GM04504 (cell line): ENCODE data around the gene FER.
"Not testable (repeated sequence)": the region's sequence is repeated elsewhere in the genome, so short reads cannot be mapped to it uniquely, and the experiment has no call there.

ENCODE experiments used
- DNase-seq: peaks from one replicate; pipeline ENCODE4 v3.0.0-alpha.2; 2012; ENCODE audit warnings: low read depth

Gene FER

GRCh38 chr5:108798513-108799265 lies 51.0 kb downstream of the FER start:
- no peak for DNase-seq

- no peak for DNase-seq
Measured at GRCh38 chr5:108801301-108801700, 53.6 kb downstream of the FER start.

- peak; percentile 71 for DNase-seq
Measured at GRCh38 chr5:108801776-108802175, 54.1 kb downstream of the FER start.

DNA sequence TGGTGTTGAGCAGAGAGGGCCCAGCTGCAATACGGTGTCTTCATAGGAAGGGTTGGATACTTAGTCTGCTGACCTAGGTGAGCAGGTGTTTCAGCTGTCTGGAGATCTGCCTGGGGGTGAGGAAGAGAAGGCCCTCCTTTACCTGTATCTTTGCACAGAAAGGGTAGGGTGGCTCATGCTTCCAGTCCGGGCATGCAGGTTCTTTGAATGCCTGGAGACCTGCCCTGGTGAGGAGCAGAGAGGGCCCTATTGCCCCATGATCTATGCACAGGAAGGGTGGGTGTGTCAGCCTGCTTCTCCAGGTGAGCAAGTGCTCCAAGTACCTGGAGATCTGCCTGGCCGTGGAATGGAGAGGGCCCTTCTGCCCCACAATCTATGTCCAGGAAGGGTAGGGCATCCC lies 63.0 kb downstream of the FER start:
- no peak for DNase-seq

- no peak for DNase-seq
Measured at GRCh38 chr5:108813673-108814072, 66.0 kb downstream of the FER start.

- no peak for DNase-seq
Measured at GRCh38 chr5:108814551-108814950, 66.9 kb downstream of the FER start.

DNA sequence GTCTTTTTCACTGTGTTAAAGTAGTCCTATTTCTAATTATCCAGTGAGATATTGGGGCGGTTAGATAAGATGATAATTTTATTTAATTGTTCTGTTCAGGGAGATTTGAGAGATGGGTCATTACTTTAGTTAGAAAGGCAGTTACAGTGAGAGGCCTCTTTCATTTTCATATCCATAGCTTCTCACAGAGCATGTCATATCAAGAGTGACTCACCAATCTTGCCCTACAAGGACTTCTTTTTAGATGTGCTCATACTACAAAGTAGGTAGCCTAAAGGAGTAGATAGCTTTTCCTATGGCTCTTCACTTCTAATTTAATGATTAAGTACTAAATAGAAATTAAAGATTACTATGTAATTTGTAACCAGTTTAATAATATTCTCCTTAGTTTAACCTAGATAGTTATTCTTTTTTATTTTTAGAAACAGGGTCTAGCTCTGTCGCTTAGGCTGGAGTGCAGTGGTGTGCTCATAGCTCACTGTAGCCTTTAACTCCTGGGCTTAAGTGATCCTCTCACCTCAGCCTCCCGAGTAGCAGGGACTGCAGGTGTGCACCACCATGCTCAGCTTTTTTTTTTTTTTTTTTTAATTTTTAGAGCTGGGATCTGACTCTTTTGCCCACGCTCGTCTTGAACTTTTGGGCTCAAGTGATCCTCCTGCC lies 71.0 kb downstream of the FER start:
- peak; percentile 10 for DNase-seq

DNA sequence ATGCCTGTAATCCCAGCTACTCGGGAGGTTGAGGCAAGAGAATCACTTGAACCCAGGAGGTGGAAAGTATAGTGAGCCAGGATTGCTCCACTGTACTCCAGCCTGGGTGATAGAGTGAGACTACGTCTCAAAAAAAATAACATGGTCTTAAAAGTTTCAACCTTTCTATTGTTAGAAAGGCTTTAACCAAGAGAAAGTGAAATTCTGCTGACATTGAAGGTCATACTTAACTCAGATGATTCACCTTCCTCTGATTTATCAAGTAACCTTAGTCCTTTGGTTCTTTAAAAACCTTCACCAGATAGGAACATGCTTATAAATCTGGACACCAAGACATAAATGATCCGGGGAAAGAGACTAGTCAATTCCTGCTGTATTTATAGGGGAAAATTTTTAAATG lies 73.3 kb downstream of the FER start:
- no peak for DNase-seq

DNA sequence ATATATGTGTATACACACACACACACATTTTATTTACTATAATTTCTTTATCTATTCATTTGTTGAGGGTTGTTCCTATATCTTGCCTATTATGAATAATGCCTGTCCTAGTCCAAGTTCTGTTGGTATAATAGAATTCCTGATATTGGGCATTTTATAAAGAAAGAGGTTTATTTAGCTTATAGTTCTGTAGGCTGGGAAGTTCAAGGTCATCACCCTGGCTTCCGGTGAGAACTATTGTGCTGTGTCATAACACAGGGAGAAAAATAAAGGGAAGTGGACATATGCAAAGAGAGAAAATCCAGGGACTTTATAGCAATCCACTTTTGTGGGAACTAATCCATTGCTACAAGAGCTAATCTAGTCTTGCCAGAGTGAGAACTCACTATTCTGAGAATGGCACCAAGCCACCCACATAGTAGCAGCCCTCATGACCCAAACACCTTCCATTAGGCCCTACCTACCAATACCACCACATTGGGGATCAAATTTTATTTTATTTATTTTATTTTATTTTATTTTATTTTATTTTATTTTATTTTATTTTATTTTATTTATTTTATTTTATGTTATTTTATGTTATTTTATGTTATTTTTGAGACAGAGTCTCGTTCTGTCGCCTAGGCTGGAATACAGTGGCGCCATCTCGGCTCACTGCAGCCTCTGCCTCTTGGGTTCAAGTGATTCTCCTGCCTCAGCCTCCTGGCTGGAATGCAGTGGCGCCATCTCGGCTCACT lies 74.7 kb downstream of the FER start:
- DNase-seq = no peak

GRCh38 chr5:108827131-108827530 lies 79.4 kb downstream of the FER start:
- no peak for DNase-seq

- no peak for DNase-seq
Measured at GRCh38 chr5:108830705-108831276, 83.1 kb downstream of the FER start.

DNA sequence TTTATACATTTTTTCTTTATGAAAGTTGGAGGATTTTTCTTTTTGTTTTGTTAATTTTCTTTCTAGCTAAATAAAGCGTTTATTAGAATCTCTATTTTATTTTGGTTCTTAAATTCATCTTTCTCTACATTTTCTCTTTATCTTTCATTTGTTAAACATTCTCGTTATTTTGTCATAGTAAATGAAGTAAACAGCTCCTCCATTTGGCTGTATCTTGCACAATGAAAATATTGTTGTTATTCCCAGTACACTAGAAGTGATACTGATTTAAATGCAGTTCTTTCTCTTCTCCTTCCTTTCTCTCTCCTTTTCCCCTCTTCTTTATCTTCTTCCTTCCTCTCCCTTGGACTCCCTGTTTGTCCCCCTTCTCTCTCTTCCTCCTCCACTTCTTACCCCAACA lies 88.8 kb downstream of the FER start:
- DNase-seq = no peak

DNA sequence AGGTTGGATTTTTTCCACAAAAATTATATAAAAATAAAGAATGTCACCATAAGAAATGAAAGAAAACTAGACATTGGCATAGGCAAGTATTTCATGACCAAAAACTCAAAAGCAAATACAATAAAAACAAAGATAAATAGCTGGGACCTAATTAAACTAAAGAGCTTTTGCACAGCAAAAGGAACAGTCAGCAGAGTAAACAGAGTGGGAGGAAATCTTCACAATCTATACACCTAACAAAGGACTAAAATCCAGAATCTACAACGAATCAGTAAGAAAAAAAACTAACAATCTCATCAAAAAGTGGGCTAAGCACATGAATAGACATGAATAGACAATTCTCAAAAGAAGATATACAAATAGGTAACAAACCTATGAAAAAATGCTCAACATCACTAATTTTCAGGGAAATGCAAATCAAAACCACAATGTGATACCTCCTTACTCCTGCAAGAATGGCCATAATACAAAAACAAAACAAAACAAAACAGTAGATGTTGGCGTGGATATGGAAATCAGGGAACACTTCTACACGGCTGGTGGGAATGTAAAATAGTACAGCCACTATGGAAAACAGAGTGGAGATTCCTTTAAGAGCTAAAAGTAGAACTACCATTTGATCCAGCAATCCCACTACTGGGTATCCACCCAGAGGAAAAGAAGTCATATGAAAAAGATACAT lies 94.7 kb downstream of the FER start:
- not testable (repeated sequence) for DNase-seq

- not testable (repeated sequence) for DNase-seq
Measured at GRCh38 chr5:108851129-108851528, 103.4 kb downstream of the FER start.

DNA sequence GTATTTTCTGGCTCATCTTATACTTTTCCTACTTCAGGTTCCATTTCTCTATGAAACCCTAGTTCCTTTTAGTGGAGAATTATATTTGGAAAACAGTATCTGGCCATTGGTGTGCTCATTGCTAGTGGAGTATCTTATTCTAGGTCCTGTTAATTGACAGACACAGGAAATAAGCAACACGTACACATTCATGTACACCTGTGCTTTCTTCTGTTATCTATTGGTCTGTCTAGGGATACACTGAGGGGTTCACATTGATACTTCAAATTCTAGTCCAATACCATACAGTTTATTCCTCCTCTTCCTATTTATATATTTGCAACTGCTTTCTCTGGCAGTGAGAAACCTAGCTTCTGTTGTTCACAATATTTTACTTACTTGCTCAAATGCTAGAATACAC lies 110.2 kb downstream of the FER start:
- DNase-seq = no peak

DNA sequence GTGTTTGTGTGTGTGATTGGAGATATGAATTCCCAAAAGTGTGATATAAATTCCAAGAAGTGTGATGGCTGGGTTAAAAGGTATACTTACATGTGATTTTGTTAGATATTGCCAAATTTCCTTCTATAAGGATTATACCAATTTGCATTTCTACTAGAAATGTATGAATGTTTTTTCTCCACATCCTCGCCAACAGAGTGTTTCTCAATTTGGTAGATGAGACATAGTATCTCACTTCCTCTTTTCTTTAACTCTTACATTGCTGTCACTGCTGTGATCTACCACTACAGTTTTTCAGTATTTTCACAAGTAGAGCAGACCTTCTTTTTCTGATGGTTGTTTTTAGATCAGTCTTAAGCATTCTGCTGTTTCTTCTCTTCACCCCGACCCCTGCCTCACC lies 111.3 kb downstream of the FER start:
- DNase-seq = no peak

- no peak for DNase-seq
Measured at GRCh38 chr5:108862211-108862610, 114.5 kb downstream of the FER start.

DNA sequence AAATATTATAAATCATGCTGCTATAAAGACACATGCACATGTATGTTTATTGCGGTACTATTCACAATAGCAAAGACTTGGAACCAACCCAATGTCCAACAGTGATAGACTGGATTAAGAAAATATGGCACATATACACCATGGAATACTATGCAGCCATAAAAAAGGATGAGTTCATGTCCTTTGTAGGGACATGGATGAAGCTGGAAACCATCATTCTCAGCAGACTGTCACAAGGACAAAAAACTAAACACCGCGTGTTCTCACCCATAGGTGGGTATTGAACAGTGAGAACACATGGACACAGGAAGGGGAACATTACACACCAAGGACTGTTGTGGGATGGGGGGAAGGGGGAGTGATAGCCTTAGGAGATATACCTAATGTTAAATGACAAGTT lies 118.4 kb downstream of the FER start:
- DNase-seq = not testable (repeated sequence)

GRCh38 chr5:108867656-108868055 lies 120.0 kb downstream of the FER start:
- DNase-seq = no peak

- no peak for DNase-seq
Measured at GRCh38 chr5:108869066-108869465, 121.4 kb downstream of the FER start.

DNA sequence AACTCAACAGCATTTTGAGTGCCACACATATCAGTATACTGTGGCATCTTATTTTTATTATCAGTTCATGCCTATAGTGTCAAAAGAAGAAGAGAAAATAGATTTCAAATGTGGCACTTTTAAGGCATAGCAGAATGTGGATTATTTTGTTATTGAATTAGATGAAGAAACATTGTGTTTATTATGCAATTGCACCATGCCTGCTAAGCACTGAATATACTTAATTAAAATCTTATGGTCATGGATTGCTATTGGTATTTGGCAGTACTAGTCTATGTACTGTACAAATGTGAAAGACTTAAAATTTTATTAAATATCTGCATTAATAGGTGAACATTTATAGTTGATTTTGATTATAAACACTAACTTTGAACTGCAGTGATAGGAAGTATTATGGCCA lies 128.8 kb downstream of the FER start:
- DNase-seq = no peak

- DNase-seq = no peak
Measured at GRCh38 chr5:108878756-108879155, 131.1 kb downstream of the FER start.
